ENCODE data around the gene LONP2.
A peak's percentile ranks its signal among the peaks of the same experiment; 100 is the strongest.
"Not testable (repeated sequence)": the region's sequence is repeated elsewhere in the genome, so short reads cannot be mapped to it uniquely, and the experiment has no call there.

LONP2 gene

DNA sequence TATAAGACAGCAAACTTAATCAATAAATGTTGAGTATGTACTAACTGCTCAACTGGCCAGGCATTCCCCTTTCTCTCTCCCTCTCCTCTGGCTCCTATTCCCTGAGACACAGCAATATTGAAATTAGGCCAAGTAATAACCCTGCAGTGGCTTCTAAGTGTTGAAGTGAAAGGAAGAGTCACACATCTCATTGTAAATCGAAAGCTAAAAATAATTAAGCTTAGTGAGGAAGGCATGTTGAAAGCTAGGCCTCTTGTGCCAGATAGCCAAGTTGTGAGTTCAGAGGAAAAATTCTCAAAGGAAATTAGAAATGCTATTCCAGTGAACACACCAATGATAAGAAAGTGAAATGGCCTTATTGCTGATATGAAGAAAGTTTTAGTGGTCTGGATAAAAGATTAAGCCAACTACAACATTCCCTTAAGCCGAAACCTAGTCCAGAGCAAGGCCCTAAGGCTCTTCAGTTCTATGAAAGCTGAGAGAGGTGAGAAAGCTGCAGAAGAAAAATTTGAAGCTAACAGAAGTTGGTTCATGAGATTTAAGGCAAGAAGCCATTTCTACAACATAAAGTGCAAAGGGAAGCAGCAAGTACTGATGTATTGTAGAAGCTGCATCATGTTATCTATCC lies 38.6 kb downstream of the LONP2 start:
- no peak for DNase-seq (ENCODE audit: low read depth, low spot score)
- H3K27ac ChIP-seq = no peak overlapping the region

DNA sequence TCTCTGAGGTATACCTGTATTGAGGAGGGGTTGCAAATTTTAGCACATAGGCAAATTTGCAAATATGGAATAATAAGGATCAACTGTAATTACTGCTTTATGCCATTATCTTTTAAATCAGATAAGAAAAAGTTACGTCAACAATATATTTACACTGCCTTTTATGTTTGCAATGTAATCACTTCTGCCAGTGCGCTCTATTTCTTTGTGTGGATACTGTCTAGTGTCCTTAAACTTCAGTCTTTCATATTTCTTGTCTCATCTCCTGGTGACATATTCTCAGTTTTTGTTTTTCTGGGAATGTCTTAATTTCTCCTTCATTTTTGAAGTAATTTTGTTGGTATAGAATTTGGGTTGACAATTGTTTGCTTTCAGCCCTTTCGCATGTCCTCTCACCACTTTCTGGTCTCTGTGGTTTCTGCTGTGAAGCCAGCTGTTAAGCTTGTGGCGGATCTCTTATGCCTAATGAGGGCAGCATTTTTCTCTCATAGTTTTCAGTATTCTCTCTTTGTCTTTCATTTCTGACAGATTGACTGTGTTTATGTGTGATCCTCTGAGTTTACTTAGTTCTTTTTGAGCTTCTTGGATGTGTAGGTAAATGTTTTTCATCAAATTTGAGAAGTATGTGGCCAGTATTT lies 40.8 kb downstream of the LONP2 start:
- DNase-seq (ENCODE audit: low read depth, low spot score) = no peak

DNA sequence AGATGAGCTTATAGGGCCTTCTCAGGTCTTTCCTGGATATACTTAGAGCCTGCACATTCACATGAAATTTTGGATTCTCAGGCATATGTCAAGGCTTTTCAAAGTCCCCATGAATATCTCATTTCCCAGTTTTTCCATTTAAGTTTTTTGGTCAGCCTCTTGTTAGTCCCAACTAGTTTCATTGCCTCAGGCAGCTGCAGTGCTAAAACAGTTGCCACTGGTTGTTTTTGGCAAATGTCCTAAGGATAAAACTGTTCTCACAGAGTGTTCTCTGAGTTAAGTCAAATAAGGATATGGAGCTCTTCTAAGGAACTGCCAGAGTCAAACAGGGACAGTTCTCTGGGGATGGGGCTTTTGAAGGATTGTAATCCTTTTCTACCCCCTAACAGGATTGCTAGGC lies 43.1 kb downstream of the LONP2 start:
- H3K27ac ChIP-seq = no peak overlapping the region
- no peak for DNase-seq (ENCODE audit: low read depth, low spot score)

More for the DNA sequence above, 40.8 kb downstream of the LONP2 start:
- H3K27ac ChIP-seq = no peak overlapping the region

DNA sequence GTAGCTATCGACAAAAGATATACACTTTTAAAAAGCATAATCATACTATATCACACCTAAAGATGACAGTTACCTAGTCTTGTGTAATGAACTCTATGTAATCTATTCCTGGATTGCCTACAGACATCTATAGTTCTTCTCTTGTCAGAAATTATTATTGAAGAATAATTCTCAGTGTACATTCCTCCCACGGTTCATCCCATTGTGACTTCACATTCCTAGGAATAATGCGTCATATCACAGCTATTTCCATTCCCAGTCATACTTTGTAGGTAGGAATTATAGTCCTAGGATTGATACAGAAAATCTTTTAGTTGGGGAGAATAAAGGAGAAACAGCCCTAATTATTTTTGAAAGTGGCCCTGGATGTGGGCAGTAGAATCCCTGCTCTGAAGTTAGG lies 47.2 kb downstream of the LONP2 start:
- peak overlapping the region; percentile 90 for H3K27ac ChIP-seq
- DNase-seq (ENCODE audit: low read depth, low spot score) = no peak

DNA sequence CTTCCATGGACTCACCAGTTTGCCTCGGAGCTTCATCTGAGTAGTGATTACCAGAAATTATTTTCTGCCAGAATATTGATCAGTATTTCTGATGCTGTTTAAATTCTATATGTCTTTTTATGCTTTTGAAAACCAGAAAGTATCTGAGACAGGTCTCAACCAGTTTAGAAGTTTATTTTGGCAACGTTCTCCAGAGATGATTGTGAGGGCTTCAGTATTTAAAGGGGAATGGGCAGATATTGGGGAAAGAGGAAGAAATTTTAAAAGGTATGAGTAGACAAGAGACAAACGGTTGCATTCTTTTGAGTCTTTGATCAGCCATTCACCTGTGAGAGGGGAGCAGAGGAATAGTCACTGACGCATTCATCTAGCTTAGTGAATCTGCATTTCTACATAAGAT lies 47.7 kb downstream of the LONP2 start:
- no peak for DNase-seq (ENCODE audit: low read depth, low spot score)
- H3K27ac ChIP-seq = peak overlapping the region; percentile 90

DNA sequence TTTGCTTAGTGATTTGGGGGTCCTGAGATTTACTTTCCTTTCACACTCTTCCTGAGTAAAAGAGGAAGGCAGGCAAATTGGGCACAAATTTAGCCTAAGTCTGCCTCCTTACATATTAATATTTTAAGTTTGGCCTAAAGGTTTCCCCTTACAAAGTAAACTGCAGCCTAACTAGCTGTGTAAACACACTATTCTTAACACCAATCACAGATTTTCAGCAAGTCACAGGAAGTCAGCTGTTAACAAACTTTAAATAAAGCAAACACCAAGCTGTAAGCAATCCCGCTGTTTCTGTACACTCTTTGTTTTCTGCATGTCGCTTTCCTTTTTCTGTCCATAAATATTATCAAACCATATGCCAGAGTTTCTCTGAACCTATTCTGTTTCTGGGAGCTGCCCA lies 48.4 kb downstream of the LONP2 start:
- H3K27ac ChIP-seq = peak overlapping the region; percentile 90
- DNase-seq (ENCODE audit: low read depth, low spot score) = no peak

DNA sequence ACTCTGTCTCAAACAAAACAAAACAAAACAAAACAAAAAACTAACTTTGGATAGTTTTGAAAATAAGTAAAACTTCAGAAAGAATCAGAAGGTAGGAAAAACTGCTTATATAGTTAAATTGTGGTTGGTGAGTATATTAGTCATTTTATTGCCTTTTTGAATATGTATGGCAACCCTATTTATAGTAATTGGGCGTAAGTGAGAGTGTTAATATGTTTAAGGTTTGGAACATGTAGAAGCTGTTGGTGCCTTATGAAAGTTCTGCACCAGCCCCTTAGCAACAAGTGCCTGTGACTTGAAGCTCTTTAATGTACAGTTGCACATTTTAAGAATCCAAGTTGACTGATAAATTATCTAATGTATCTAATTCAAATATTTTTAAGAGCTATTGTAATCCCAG lies 50.6 kb downstream of the LONP2 start:
- DNase-seq (ENCODE audit: low read depth, low spot score) = no peak
- H3K27ac ChIP-seq = peak overlapping the region; percentile 70

DNA sequence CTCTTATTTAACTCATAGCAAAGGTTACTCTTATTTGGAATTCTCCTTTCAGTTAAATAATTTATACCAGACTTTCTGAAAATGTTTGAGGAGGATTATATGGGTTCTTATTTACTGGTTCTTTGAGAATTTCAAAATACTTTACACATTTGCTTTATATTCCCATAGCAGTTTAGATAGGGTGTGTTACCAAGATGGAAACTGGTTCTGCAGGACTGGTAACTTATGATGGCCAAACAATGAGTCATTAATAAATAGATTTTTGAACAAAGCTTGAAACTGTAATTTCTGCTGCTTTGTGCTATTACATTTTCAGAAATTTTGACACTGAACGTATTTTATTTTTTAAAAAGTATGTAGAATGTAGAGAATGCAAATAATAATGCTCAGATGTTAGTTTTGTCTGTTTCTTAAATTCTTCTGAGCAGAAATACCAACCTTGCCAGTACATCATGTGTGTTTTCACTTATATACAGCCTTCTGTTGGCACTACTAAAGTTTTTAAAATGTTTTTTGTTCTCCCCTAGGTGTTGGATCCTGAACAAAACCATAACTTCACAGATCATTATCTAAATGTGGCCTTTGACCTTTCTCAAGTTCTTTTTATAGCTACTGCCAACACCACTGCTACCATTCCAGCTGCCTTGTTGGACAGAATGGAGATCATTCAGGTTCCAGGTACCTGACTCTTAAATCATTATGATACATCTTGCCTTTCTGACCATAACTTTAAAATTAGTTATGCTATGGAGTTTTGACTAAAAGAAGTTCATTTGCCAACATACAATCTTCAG lies 51.6 kb downstream of the LONP2 start:
- DNase-seq (ENCODE audit: low read depth, low spot score) = peak; percentile 26
- H3K27ac ChIP-seq = peak overlapping the region; percentile 70

DNA sequence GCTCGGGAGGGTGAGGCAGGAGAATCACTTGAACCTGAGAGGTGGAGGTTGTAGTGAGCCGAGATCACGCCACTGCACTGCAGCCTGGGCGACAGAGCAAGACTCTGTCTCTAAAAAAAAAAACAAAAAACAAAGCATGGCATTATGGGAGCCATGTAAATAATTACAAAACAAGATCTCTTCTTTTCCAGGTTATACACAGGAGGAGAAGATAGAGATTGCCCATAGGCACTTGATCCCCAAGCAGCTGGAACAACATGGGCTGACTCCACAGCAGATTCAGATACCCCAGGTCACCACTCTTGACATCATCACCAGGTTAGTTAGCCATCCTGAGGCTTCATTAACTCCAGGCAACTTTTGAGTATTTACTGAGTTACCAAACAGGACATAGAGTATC lies 55.4 kb downstream of the LONP2 start:
- DNase-seq (ENCODE audit: low read depth, low spot score) = no peak
- H3K27ac ChIP-seq = peak overlapping the region; percentile 63

DNA sequence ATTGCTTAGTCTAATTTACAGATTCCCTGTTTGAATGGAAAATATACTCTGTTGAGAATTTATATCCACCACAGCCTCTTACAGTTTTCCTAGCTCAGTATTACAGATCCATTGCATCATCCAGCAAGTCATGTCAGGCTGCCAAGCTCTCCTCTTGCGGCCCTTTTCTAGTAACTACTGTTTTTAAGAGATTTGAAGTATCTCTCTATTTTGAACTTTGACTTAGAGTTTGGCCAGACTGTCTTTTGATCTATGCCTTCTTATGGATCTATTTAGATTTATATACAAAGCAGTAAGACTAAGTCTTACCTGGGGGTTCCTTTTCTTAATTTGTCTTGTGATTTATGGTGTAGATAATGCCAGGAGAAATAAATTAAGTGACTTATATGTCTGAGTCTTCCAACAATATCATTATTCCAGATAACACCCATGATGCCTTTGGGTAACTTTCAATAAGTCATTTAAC lies 56.3 kb downstream of the LONP2 start:
- H3K27ac ChIP-seq = peak overlapping the region; percentile 63
- no peak for DNase-seq (ENCODE audit: low read depth, low spot score)

DNA sequence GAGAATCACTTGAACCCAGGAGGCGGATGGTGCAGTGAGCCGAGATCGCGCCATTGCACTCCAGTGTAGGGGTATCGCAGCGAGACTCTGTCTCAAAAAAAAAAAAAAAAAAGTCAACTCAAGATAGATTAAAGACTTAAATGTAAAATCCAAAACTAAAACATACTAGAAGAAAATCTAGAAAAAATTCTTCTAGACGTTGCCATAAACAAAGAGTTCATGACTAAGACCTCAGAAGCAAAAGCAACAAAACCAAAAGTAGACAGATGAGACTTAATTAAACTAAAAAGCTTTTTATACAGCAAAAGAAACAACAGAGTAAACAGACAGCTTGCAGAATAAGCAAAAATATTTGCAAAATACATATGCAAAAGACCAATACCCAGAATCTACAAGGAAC lies 64.4 kb downstream of the LONP2 start:
- DNase-seq (ENCODE audit: low read depth, low spot score) = no peak
- no peak overlapping the region for H3K27ac ChIP-seq

DNA sequence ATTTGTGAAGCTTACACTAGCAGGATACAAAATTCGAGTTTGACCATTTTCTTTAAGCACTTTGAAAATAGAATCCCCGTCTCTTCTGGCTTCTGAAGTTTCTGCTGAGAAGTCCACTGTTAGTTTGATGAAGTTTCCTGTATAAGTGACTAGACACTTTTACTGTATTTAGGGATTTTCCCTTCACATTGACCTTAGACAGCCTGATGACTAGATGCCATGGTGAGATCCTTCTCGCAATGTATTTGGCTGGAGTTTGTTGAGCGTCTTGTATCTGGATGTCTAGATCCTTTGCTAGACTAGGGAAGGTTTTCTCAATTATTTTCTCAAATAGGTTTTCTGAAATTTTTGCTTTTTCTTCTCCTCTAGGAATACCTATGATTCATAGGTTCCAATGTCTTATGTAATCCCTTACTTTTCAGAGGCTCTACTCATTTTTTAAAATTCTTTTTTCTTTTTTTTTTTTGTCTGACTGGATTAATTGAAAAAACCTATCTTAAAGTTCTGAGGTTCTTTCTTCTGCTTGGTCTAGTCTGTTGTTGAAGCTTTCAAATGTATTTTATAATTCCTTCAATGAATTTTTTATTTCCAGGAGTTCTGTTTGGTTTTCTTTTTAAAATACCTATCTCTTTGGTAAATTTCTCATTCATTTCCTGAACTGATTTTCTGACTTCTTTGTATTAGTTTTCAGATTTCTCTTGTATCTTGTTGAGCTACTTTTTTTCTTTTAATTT lies 67.0 kb downstream of the LONP2 start:
- no peak for DNase-seq (ENCODE audit: low read depth, low spot score)
- H3K27ac ChIP-seq = no peak overlapping the region

DNA sequence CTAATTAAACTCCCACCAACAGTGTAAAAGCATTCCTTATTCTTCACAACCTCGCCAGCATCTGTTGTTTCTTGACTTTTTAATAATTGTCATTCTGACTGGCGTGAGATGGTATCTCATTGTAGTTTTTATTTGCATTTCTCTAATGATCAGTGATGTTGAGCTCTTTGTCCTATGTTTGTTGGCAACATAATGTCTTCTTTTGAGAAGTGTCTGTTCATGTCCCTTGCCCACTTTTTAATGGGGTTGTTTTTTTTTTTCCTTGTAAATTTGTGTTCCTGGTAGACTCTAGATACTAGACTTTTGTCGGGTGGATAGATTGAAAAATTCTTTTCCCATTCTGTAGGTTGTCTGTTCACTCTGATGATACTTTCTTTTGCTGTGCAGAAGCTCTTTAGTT lies 69.8 kb downstream of the LONP2 start:
- not testable (repeated sequence) for H3K27ac ChIP-seq; DNase-seq (ENCODE audit: low read depth, low spot score)

DNA sequence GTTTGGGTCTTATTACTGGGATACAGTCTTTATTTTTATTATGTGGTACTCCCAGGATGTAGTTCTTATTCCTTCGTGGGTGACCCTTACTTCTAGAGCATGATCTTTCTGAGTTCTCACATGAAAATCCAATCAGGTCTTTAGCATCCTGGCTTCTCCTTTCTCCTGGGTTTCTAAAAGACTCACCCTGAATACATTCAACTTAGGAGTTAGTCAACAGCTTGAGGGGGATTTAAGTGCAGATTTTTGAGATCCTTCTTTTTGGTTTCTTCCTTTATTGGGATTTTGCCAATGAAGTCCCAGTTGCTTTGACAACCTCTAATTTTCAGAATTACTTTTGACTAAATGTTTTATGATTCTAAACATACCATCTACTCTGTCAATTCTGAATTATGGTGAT lies 72.9 kb downstream of the LONP2 start:
- DNase-seq (ENCODE audit: low read depth, low spot score) = no peak

DNA sequence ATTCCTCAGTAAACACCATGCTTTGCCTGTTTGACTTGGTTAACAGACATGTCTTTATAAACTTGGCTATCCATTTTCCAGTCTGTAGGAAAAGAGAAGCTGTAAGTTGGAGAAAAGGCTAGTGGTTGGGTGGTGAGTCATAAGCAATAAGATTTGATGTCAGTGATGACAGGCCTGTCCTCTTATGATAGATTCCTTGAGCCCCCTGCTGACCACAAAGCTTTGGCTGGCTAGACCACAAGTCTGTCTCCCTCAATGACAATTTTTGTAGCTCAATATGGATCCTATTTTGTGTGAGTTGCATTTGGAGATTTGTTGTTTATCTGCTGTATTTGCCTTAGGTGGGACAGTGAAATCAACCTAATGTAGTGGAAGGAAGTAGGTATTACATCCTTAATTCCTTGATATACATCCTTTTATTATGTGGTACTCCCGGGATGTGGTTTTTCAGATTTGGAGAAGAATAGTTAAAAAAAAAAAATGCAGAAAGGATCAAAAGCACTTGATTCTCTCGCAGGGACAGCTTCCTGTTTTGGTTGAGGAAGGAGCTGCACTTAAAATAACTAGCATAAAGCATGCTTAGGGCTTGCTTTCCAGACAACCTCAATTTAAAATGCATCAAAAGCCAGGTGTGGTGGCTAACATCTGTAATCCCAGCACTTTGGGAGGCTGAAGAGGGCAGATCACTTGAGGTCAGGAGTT lies 73.7 kb downstream of the LONP2 start:
- H3K27ac ChIP-seq = no peak overlapping the region
- no peak for DNase-seq (ENCODE audit: low read depth, low spot score)

More for the DNA sequence above, 72.9 kb downstream of the LONP2 start:
- H3K27ac ChIP-seq = no peak overlapping the region

DNA sequence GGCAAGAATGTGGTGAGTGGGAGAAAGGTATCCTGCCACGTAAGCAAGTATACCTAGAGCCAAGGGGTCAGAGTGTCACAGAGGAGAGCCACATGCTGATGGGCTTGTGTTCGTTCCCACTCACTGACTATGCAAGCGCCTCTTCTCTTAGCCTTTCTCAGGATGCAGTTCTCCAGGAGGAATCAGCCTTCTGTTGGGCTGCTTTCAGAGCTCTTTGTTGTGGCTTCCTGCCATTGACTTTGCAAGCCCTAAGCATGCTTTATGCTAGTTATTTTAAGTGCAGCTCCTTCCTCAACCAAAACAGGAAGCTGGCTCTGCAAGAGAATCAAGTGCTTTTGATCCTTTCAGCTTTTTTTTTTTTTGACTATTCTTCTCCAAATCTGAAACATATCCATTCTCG lies 74.5 kb downstream of the LONP2 start:
- no peak overlapping the region for H3K27ac ChIP-seq

DNA sequence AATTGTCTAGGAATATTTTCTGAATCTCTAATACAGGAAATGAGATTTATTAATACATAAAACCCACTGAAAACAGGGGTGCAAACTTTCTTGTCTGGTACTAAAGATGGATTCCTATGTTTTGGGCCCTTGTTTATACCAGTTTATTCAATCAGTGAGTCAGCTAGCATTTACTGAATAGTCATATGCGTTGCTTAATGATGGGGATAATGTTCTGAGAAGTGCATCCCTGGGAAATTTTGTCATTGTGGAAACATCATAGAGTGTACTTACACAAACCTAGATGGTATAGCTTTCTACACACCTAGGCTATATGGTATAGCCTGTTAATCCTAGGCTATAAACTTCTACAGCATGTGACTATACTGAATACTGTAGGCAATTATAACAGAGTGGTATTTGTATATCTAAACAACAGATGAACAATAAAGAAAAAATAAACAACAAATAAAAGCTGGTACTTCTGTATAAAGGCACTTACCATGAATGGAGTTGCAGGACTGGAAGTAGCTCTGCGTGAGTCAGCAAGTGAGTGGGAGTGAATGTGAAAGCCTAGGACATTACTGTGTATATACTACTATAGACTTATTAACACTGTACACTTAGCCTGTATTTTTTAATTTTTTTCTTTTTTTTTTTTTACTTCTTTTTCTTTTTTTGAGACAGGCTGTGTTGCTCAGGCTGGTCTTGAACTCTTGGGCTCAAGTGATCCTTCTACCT lies 77.4 kb downstream of the LONP2 start:
- H3K27ac ChIP-seq = no peak overlapping the region
- peak; percentile 18 for DNase-seq (ENCODE audit: low read depth, low spot score)

More for the DNA sequence above, 74.5 kb downstream of the LONP2 start:
- DNase-seq (ENCODE audit: low read depth, low spot score) = no peak

DNA sequence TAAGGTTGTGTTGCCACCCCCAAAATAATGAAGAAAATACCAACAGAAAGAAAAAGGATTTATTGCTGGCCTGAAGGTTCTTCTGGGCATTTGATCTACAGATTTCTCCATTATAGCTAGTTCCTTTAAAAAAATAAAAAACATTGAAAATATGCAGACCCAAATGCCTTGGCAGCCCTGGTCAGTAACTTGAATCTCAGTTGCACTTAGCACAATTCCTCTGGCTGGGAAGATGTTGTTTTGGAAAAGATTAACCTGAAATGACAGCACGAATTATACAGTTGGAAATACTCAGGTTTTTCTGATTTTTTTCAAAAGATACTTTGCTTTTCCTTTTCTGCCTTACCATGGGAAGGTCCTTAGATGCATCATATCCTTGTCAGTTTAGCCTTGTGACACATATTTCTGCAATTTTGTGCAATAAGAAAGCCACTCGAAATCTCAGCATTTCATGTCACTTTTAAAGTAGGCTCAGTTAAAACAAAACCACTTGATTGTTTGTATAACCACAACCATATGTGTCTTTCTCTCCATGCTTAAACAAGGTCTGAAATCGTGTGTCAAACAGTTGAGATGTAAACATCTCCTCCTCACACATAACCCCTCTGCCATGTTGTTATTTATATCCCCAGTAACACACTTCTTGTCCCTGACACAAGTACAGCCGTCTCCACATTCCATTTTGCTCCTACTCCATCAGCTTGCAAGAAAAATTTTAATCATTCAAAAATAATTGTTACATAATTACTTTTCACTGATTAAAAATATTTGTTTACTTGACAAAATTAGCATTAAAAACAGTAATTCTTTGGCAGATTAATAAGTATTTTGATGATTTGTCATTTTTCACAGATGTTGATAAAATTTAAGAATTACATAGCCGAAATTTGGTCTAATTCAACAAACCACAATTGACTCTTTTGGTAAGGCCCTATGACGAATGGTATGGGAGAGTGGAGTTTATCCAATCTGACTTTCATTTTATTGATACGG lies 80.0 kb downstream of the LONP2 start:
- no peak for DNase-seq (ENCODE audit: low read depth, low spot score)
- H3K27ac ChIP-seq = no peak overlapping the region
